ENCODE results near the gene AGTPBP1. TPM values are rescaled to one million over a fixed set of nuclear protein-coding genes. Genes with fewer than 3 reads are reported as not detected.
A peak's percentile ranks its signal among the peaks of the same experiment; 100 is the strongest.

Gene AGTPBP1
- total and polyA plus RNA-seq, 4 donors = 49.4 to 148 (median 61.6) TPM

DNA sequence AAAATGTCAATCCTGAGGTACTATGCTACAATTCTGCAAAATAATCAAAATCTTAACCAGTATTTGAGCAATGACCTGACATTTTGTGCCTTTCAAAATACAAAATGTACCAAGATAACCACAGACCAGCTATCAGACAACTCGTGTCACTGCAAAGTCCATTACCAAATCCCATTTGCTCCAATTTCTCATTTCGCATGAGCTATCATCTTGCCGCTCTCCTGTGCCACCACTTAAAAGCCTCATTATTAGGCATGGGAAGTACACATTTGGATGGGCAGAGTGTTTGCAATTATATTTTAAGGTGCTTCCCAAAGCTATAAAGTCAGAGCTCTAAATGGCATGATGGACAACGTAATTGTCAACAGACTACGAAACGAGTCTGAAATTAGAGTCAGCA is 205.2 kb downstream of the AGTPBP1 start:
- no peaks in the 10 kb centered on the region for H3K4me1 ChIP-seq (ENCODE audit: control insufficient read depth, insufficient read depth, low read length)
- H3K4me3 ChIP-seq (ENCODE audit: low read depth, low read length) = no peak overlapping the region
- no peaks in the 10 kb centered on the region for H3K9me3 ChIP-seq (ENCODE audit: control insufficient read depth, insufficient read depth, low read length)
- no peaks in the 10 kb centered on the region for H3K36me3 ChIP-seq (ENCODE audit: control insufficient read depth, insufficient read depth, low read length)
- WGBS (ENCODE audit: insufficient coverage) = 73% methylated on average over 3 of the region's 6 CpGs
- H3K27ac ChIP-seq (ENCODE audit: low read depth, low read length) = no peak overlapping the region
- H3K27me3 ChIP-seq (ENCODE audit: control insufficient read depth, insufficient read depth, low read length) = no peaks in the 10 kb centered on the region
- peak in 1 of 6 donors; percentile 67 for DNase-seq (ENCODE audit: low read depth in 4 of 6, low spot score in 6 of 6)

DNA sequence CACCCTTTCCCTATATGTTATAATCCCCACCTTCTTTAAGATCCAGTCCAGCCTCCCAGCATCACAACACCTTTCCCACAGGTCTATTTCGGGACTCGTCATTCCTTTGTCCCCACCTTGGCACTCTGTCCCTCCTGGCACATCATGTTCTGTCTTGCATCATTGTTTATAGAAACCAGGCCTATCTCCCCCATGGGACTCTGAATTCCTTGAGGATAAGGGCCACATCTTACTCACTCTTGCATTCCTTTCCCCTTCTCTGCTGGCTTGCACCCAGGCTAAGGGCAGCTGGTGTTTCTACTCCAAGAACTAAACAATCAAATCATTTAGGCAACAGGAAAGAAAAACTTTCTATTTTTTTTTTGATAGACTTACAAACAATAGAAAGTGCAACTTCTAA is 205.7 kb downstream of the AGTPBP1 start:
- WGBS (ENCODE audit: insufficient coverage) = 82% methylated on average over 2 of the region's 2 CpGs

DNA sequence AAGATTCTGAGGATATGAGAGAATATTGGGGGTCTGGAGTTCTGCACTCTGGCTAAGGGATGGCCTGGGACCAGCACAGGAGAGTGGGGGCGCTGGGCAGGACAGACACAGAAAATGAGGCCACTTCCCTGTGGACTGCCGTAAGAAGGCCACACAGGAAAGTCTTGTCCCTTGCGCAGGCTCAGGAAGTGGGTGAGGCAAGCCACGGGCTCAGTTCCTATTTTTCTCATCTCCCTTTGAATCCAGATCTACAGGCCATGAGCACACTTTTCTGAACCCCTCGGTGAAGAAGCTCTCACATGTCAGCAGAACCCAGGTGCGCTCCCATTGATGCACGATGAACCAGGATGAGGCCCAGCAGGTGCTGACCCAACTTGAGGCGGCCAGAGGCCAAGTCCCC is 207.4 kb downstream of the AGTPBP1 start:
- Histone ChIP-seq H3K4me3 (ENCODE audit: low read depth, low read length) (no peak overlapping the region), H3K27me3 (ENCODE audit: control insufficient read depth, insufficient read depth, low read length) (no peaks in the 10 kb centered on the region)

More for the DNA sequence above, 205.7 kb downstream of the AGTPBP1 start:
- H3K9me3 ChIP-seq (ENCODE audit: control insufficient read depth, insufficient read depth, low read length) = no peaks in the 10 kb centered on the region
- no peaks in the 10 kb centered on the region for H3K36me3 ChIP-seq (ENCODE audit: control insufficient read depth, insufficient read depth, low read length)
- no peak overlapping the region for H3K4me3 ChIP-seq (ENCODE audit: low read depth, low read length)
- H3K27ac ChIP-seq (ENCODE audit: low read depth, low read length) = no peak overlapping the region
- no peak for DNase-seq (ENCODE audit: low read depth in 4 of 6, low spot score in 6 of 6)
- H3K4me1 ChIP-seq (ENCODE audit: control insufficient read depth, insufficient read depth, low read length) = no peaks in the 10 kb centered on the region
- no peaks in the 10 kb centered on the region for H3K27me3 ChIP-seq (ENCODE audit: control insufficient read depth, insufficient read depth, low read length)

DNA sequence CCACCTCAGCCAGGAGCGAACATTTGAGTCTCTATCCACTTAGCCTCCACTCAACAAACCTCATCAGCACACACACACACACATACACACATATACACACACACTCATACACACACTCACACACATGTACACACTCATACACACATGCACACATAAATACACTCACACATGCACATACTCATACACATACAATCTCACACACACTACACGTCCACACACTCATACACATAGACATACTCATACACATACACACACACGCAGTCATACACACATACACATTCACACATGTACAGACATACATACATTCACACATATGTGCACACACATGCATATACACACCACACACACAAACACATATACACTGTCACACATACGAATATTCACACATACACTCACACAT is 208.2 kb downstream of the AGTPBP1 start:
- Histone ChIP-seq H3K36me3 (ENCODE audit: control insufficient read depth, insufficient read depth, low read length) (no peaks in the 10 kb centered on the region), H3K27ac (ENCODE audit: low read depth, low read length) (no peak overlapping the region), H3K4me1 (ENCODE audit: control insufficient read depth, insufficient read depth, low read length) (no peaks in the 10 kb centered on the region), H3K4me3 (ENCODE audit: low read depth, low read length) (no peak overlapping the region), H3K9me3 (ENCODE audit: control insufficient read depth, insufficient read depth, low read length) (no peaks in the 10 kb centered on the region), H3K27me3 (ENCODE audit: control insufficient read depth, insufficient read depth, low read length) (no peaks in the 10 kb centered on the region)
- no peak for DNase-seq (ENCODE audit: low read depth in 4 of 6, low spot score in 6 of 6)
- WGBS (ENCODE audit: insufficient coverage) = 96% methylated on average over 3 of the region's 4 CpGs

More for the DNA sequence above, 207.4 kb downstream of the AGTPBP1 start:
- DNase-seq (ENCODE audit: low read depth in 4 of 6, low spot score in 6 of 6) = no peak
- no peaks in the 10 kb centered on the region for H3K36me3 ChIP-seq (ENCODE audit: control insufficient read depth, insufficient read depth, low read length)
- WGBS (ENCODE audit: insufficient coverage) = 86% methylated on average over 8 of the region's 8 CpGs
- no peaks in the 10 kb centered on the region for H3K9me3 ChIP-seq (ENCODE audit: control insufficient read depth, insufficient read depth, low read length)
- H3K4me1 ChIP-seq (ENCODE audit: control insufficient read depth, insufficient read depth, low read length) = no peaks in the 10 kb centered on the region
- H3K27ac ChIP-seq (ENCODE audit: low read depth, low read length) = no peak overlapping the region

DNA sequence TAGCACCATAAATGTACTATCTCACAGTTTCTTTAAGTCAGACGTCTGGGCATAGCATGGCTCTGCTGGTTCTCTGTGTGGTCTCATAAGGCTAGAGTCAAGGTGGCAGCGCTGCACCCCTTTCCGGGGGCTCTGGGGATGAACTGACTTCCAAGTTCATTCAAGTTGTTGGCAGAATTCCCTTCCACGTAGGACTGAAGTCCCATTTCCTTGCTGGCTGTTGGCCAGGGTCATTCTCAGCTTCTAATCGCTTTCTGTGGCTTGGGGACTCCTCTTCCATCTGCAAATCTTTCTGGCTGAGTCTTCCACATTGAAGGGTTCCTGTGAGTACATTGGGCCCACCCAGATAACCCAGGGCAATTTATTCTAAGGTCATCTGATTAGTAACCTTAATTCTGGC is 211.0 kb downstream of the AGTPBP1 start:
- peak in 1 of 6 donors; percentile 69 for DNase-seq (ENCODE audit: low read depth in 4 of 6, low spot score in 6 of 6)
- Histone ChIP-seq H3K9me3 (ENCODE audit: control insufficient read depth, insufficient read depth, low read length) (peaks cover 2% of the 10 kb centered on the region), H3K36me3 (ENCODE audit: control insufficient read depth, insufficient read depth, low read length) (no peaks in the 10 kb centered on the region), H3K27ac (ENCODE audit: low read depth, low read length) (no peak overlapping the region), H3K4me1 (ENCODE audit: control insufficient read depth, insufficient read depth, low read length) (peaks cover 7% of the 10 kb centered on the region), H3K4me3 (ENCODE audit: low read depth, low read length) (no peak overlapping the region), H3K27me3 (ENCODE audit: control insufficient read depth, insufficient read depth, low read length) (no peaks in the 10 kb centered on the region)
- WGBS (ENCODE audit: insufficient coverage) = 49% methylated on average over 5 of the region's 5 CpGs

DNA sequence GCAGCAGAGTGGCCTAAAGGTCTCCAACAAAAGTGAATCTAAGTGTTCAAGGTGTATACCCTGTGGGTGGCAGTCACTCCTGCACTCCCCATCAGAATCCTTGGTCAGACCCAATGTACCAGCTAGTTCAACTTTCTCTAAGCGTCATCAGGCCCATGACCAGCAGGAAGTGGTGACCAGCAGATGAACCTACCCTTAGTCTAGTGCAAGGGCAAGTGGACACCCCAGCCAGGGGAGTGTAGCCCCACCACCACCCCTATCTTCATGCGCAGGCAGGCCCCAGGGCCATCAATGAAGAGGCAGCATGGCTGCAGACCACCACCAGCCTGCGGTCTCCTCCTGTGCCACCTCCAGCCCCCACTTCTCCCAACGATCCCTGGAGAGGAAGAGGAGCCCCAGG is 213.1 kb downstream of the AGTPBP1 start:
- Histone ChIP-seq H3K27ac (ENCODE audit: low read depth, low read length) (no peak overlapping the region), H3K4me1 (ENCODE audit: control insufficient read depth, insufficient read depth, low read length) (peaks cover 7% of the 10 kb centered on the region), H3K36me3 (ENCODE audit: control insufficient read depth, insufficient read depth, low read length) (no peaks in the 10 kb centered on the region), H3K27me3 (ENCODE audit: control insufficient read depth, insufficient read depth, low read length) (no peaks in the 10 kb centered on the region), H3K9me3 (ENCODE audit: control insufficient read depth, insufficient read depth, low read length) (peaks cover 2% of the 10 kb centered on the region), H3K4me3 (ENCODE audit: low read depth, low read length) (no peak overlapping the region)
- 82% methylated on average over 1 of the region's 4 CpGs for WGBS (ENCODE audit: insufficient coverage)
- DNase-seq (ENCODE audit: low read depth in 4 of 6, low spot score in 6 of 6) = no peak

DNA sequence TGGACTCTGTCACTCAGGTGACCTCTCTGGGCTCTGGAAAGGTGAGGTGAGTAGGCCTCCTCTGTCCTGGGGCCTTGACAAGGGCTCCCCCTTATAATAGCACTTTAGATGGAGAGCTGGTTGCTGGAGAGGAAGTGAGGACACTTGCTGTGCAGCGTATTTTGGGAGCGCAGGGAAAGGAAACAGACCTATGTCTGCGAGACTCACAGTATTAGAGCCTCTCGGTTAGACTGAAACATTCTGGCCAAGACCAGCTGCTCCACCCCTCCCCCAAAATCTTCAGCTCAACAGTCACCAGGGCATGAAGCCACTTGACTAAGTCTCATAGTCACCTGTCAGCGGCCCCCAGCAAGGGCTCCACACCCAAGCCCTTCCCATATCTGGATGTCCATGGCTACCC is 213.6 kb downstream of the AGTPBP1 start:
- Histone ChIP-seq H3K4me1 (ENCODE audit: control insufficient read depth, insufficient read depth, low read length) (peaks cover 9% of the 10 kb centered on the region), H3K9me3 (ENCODE audit: control insufficient read depth, insufficient read depth, low read length) (peaks cover 2% of the 10 kb centered on the region), H3K27me3 (ENCODE audit: control insufficient read depth, insufficient read depth, low read length) (no peaks in the 10 kb centered on the region), H3K27ac (ENCODE audit: low read depth, low read length) (peak overlapping the region; percentile 0), H3K4me3 (ENCODE audit: low read depth, low read length) (no peak overlapping the region), H3K36me3 (ENCODE audit: control insufficient read depth, insufficient read depth, low read length) (no peaks in the 10 kb centered on the region)
- WGBS (ENCODE audit: insufficient coverage) = 82% methylated on average over 5 of the region's 5 CpGs
- no peak for DNase-seq (ENCODE audit: low read depth in 4 of 6, low spot score in 6 of 6)

DNA sequence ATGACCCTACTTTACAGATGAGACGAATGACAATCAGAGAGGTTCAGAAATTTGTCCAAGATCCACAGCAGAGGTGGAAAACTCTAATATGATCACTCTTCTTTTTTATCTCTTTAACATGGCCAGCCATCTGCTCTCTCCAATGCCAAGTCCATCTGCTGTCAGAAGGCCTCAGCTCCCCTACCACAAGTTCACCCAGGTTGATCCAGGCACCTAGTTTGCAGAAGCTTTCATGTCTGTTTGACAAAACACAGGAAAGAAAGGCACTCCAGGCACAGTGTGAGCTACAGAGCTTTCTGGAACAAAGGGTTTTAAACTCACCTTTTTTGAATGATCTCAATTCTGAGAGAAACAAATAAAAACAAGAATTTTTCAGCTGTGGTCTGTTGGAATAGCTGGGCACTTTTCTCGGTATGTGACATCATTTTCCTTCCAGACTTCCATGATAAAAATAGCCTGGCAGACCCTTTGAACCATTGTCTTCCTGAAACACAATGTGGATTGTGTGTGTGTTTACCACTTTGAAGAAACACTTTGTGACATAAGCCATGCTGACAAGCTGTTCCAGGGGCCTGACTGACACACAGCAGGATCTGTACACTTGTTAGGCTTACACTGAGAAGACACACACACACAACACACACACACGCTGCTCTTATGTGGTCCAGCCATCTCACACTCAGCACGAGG is 214.3 kb downstream of the AGTPBP1 start:
- peak overlapping the region; percentile 3 for H3K27ac ChIP-seq (ENCODE audit: low read depth, low read length)
- H3K36me3 ChIP-seq (ENCODE audit: control insufficient read depth, insufficient read depth, low read length) = no peaks in the 10 kb centered on the region
- peaks cover 2% of the 10 kb centered on the region for H3K9me3 ChIP-seq (ENCODE audit: control insufficient read depth, insufficient read depth, low read length)
- H3K4me1 ChIP-seq (ENCODE audit: control insufficient read depth, insufficient read depth, low read length) = peaks cover 16% of the 10 kb centered on the region
- H3K27me3 ChIP-seq (ENCODE audit: control insufficient read depth, insufficient read depth, low read length) = no peaks in the 10 kb centered on the region
- 89% methylated on average over 1 of the region's 4 CpGs for WGBS (ENCODE audit: insufficient coverage)
- no peak overlapping the region for H3K4me3 ChIP-seq (ENCODE audit: low read depth, low read length)
- DNase-seq (ENCODE audit: low read depth in 4 of 6, low spot score in 6 of 6) = peak in 1 of 6 donors; percentile 30

DNA sequence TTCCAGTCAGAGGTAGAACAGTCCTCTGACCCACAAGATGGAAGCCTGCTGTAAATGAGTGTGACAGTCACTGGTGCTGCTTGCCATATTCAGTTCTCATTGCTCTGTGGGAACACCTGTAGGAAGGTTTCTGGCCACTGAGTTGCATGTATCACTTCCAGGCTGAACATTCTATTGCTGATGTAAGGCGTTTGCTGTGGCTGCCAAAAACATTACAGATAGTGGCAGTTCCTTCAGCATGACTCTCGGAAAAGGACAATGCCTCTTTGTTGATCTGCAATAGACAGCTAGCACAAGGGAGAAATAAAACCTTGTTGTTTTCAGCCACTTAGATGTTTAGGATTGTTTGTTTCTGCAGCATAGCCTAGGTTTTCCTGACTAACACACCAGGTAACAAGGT is 217.2 kb downstream of the AGTPBP1 start:
- H3K4me3 ChIP-seq (ENCODE audit: low read depth, low read length) = no peak overlapping the region
- H3K36me3 ChIP-seq (ENCODE audit: control insufficient read depth, insufficient read depth, low read length) = no peaks in the 10 kb centered on the region
- 65% methylated on average over 2 of the region's 2 CpGs for WGBS (ENCODE audit: insufficient coverage)
- H3K4me1 ChIP-seq (ENCODE audit: control insufficient read depth, insufficient read depth, low read length) = peaks cover 20% of the 10 kb centered on the region
- no peak for DNase-seq (ENCODE audit: low read depth in 4 of 6, low spot score in 6 of 6)
- peaks cover 2% of the 10 kb centered on the region for H3K9me3 ChIP-seq (ENCODE audit: control insufficient read depth, insufficient read depth, low read length)
- no peak overlapping the region for H3K27ac ChIP-seq (ENCODE audit: low read depth, low read length)
- H3K27me3 ChIP-seq (ENCODE audit: control insufficient read depth, insufficient read depth, low read length) = no peaks in the 10 kb centered on the region

DNA sequence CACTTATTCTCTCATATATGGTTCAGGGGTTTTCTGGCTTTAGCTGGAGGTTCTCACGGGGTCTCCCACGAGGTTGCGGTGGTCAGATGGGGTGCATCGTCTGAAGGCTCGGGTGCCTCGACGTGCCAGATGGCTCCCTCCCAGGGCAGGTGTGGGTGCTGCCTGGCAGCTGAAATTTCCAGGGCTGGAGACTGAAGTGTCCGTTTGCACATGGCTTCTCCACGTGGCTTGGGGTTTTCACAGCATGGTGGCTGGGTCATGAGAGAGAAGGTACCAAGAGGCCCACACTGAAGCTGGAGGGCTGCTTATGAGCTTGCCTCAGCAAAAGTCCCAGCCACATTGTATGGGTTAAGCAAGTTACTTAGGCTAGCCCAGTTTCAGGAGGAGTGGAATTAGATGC is 218.6 kb downstream of the AGTPBP1 start:
- Histone ChIP-seq H3K27ac (ENCODE audit: low read depth, low read length) (peak overlapping the region; percentile 44), H3K27me3 (ENCODE audit: control insufficient read depth, insufficient read depth, low read length) (no peaks in the 10 kb centered on the region), H3K9me3 (ENCODE audit: control insufficient read depth, insufficient read depth, low read length) (peaks cover 2% of the 10 kb centered on the region), H3K36me3 (ENCODE audit: control insufficient read depth, insufficient read depth, low read length) (no peaks in the 10 kb centered on the region), H3K4me3 (ENCODE audit: low read depth, low read length) (no peak overlapping the region), H3K4me1 (ENCODE audit: control insufficient read depth, insufficient read depth, low read length) (peaks cover 17% of the 10 kb centered on the region)
- 46% methylated on average over 6 of the region's 9 CpGs for WGBS (ENCODE audit: insufficient coverage)
- DNase-seq (ENCODE audit: low read depth in 4 of 6, low spot score in 6 of 6) = no peak

Measured in spinal cord (tissue), 10 donors.